ENCODE measurements around the gene ARHGAP22. TPM values are rescaled to one million over a fixed set of nuclear protein-coding genes. Genes with fewer than 3 reads are reported as not detected.

Gene ARHGAP22
- total RNA-seq, 2 experiments from 2014 or later, result not detected

DNA sequence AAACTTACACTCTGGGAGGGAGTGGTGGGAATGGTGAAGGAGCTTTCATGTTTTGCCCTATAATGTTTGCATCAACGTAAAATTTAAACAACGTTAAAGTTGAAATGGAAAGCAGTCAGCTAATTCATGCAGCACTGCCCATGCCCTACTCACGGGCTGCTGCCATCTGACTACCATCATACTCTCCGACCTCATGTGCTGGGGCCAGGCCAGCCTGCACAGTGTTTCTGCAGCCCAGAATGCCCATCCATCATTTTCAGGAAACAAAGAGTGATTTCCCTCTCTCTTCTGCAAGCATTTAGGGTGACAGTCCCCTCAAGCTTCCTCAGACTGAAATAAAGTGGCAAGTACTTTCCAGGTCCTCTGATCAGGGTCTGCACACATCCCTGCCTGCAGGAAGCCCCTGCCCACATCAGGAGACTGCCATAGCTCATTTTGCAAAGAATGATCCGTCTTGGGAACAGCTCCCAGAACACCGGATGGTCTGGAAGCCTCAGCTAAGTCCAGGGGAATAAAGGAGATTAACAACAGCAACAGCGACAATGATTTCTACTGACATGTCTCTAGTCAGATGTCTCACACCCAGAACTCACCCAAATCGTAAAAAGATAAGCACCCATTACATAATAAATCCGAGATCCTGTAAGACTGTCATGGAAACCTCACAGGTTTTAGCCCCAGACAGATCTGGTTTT, 40.3 kb downstream of the ARHGAP22 start:
- intact Hi-C loops (cut with DNase I, micrococcal nuclease), result no loop called here
- DNase-seq (no peak), ATAC-seq (ENCODE audit: poor library complexity) (no peak)
- no peaks in the 10 kb centered on the region for H3K27me3 Mint-ChIP-seq
- Histone ChIP-seq H3K27ac (ENCODE audit: low read depth in 1 of 2, low read length in 2 of 2) (no peak overlapping the region), H3K27me3 (ENCODE audit: control insufficient read depth in 1 of 2, insufficient read depth in 2 of 2, low read length in 2 of 2) (no peaks in the 10 kb centered on the region), H3K4me3 (ENCODE audit: low read length) (no peak overlapping the region), H3K4me1 (ENCODE audit: insufficient read depth, low read length) (no peaks in the 10 kb centered on the region), H3K9me3 (ENCODE audit: control insufficient read depth in 1 of 2, insufficient read depth in 1 of 2, low read length in 2 of 2) (no peaks in the 10 kb centered on the region), H3K36me3 (ENCODE audit: insufficient read depth, low read length) (no peaks in the 10 kb centered on the region)
- CTCF ChIA-PET, result no interaction called here
- TF ChIP-seq, protein P1, sequence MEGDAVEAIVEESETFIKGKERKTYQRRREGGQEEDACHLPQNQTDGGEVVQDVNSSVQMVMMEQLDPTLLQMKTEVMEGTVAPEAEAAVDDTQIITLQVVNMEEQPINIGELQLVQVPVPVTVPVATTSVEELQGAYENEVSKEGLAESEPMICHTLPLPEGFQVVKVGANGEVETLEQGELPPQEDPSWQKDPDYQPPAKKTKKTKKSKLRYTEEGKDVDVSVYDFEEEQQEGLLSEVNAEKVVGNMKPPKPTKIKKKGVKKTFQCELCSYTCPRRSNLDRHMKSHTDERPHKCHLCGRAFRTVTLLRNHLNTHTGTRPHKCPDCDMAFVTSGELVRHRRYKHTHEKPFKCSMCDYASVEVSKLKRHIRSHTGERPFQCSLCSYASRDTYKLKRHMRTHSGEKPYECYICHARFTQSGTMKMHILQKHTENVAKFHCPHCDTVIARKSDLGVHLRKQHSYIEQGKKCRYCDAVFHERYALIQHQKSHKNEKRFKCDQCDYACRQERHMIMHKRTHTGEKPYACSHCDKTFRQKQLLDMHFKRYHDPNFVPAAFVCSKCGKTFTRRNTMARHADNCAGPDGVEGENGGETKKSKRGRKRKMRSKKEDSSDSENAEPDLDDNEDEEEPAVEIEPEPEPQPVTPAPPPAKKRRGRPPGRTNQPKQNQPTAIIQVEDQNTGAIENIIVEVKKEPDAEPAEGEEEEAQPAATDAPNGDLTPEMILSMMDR (IDR thresholded peaks at IDR 0.05), result no peak
- H3K27ac Mint-ChIP-seq, result no peak overlapping the region
- POLR2A ChIA-PET, result no interaction called here
- no peaks in the 10 kb centered on the region for H3K36me3 Mint-ChIP-seq (ENCODE audit: low read depth)
- H3K4me3 Mint-ChIP-seq, result no peak overlapping the region
- H3K4me1 Mint-ChIP-seq (ENCODE audit: low read depth), result no peaks in the 10 kb centered on the region
- H3K9me3 Mint-ChIP-seq, result no peaks in the 10 kb centered on the region

DNA sequence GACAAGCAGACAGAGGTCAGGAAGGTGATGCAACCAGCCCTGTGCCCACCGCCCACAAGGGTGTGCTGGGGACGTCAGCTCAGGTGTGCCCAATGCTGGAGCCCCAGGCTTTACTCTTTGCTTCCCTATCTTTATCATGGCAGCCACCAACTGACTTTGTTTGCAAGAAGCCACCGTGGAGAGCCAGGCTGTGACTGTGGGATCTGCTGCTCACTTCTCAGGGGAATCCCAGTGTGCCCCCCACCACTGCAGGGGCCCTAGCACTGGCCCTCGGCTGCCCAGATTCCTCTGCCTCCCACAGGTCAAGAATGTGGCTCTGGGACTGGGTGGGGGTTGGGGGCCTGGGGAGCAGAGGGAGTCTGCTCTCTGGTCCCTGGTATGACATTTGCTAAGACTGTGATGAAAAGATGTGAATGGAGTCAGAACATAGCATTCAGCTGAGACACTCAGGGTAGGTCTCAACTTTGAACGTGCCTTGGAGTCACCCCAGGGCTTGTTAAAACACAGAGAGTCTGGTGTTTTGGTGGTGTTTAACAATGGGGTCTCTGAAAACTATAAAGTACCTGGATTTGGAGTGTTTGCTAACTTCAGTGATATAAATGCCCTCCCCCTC, 47.3 kb downstream of the ARHGAP22 start:
- CTCF ChIA-PET, result no interaction called here
- intact Hi-C loops (cut with DNase I, micrococcal nuclease), result no loop called here

DNA sequence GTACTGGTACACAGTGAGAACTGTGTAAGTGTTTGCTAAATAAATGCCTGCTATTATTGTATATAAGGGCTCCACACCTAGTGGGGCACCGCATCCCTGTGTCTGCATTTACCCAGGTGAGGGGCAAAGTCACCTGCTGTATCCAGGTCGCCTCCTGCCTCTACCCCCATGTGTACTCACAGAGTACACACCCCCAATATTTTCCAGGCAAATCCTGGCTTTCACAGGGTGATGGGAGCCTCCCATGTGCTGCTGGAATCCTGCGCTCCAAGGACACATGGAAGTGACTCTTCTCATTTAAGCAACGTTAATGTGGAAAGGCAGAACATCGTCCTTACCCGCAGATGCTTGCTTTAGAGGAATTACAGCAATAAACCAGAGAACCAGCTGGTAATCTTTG, 48.2 kb downstream of the ARHGAP22 start:
- no peaks in the 10 kb centered on the region for H3K4me1 Mint-ChIP-seq (ENCODE audit: low read depth)

More for the DNA sequence above, 47.3 kb downstream of the ARHGAP22 start:
- DNase-seq (no peak), ATAC-seq (ENCODE audit: poor library complexity) (no peak)
- no peaks in the 10 kb centered on the region for H3K9me3 Mint-ChIP-seq
- Histone ChIP-seq H3K27ac (ENCODE audit: low read depth in 1 of 2, low read length in 2 of 2) (no peak overlapping the region), H3K36me3 (ENCODE audit: insufficient read depth, low read length) (no peaks in the 10 kb centered on the region), H3K4me1 (ENCODE audit: insufficient read depth, low read length) (no peaks in the 10 kb centered on the region), H3K9me3 (ENCODE audit: control insufficient read depth in 1 of 2, insufficient read depth in 1 of 2, low read length in 2 of 2) (no peaks in the 10 kb centered on the region), H3K4me3 (ENCODE audit: low read length) (no peak overlapping the region), H3K27me3 (ENCODE audit: control insufficient read depth in 1 of 2, insufficient read depth in 2 of 2, low read length in 2 of 2) (no peaks in the 10 kb centered on the region)
- POLR2A ChIA-PET, result no interaction called here
- no peaks in the 10 kb centered on the region for H3K36me3 Mint-ChIP-seq (ENCODE audit: low read depth)
- no peak overlapping the region for H3K4me3 Mint-ChIP-seq
- TF ChIP-seq, protein P1 (IDR thresholded peaks at IDR 0.05), result no peak
- H3K27me3 Mint-ChIP-seq, result no peaks in the 10 kb centered on the region
- H3K4me1 Mint-ChIP-seq (ENCODE audit: low read depth), result no peaks in the 10 kb centered on the region
- H3K27ac Mint-ChIP-seq, result no peak overlapping the region

More for the DNA sequence above, 48.2 kb downstream of the ARHGAP22 start:
- Histone ChIP-seq H3K4me3 (ENCODE audit: low read length) (no peak overlapping the region), H3K27me3 (ENCODE audit: control insufficient read depth in 1 of 2, insufficient read depth in 2 of 2, low read length in 2 of 2) (no peaks in the 10 kb centered on the region), H3K4me1 (ENCODE audit: insufficient read depth, low read length) (no peaks in the 10 kb centered on the region), H3K27ac (ENCODE audit: low read depth in 1 of 2, low read length in 2 of 2) (no peak overlapping the region), H3K36me3 (ENCODE audit: insufficient read depth, low read length) (no peaks in the 10 kb centered on the region), H3K9me3 (ENCODE audit: control insufficient read depth in 1 of 2, insufficient read depth in 1 of 2, low read length in 2 of 2) (no peaks in the 10 kb centered on the region)
- ATAC-seq (ENCODE audit: poor library complexity), result no peak
- ChIA-PET POLR2A (no interaction called here), CTCF (no interaction called here)
- Mint-ChIP-seq H3K9me3 (no peaks in the 10 kb centered on the region), H3K4me3 (no peak overlapping the region), H3K27me3 (no peaks in the 10 kb centered on the region), H3K36me3 (ENCODE audit: low read depth) (no peaks in the 10 kb centered on the region), H3K27ac (no peak overlapping the region)
- TF ChIP-seq, protein P1 (IDR thresholded peaks at IDR 0.05), result no peak
- no peak for DNase-seq
- intact Hi-C loops (cut with DNase I, micrococcal nuclease), result no loop called here
